GM10266 (cell line): ENCODE results near the gene CAMK2D.

Experiments
- DNase-seq: peaks from one replicate; pipeline ENCODE4 v3.0.0; 2012; ENCODE audit errors: extremely low spot score
- CTCF ChIP-seq: IDR thresholded peaks from 2 replicates; pipeline ENCODE4 v1.5.1; 2012; ENCODE audit warnings: mild to moderate bottlenecking, low read depth; ENCODE audit not compliant: control insufficient read depth, insufficient read depth; ENCODE audit errors: missing control alignments

CAMK2D gene

GRCh38 chr4:113785781-113786180 lies 24.2 kb upstream of the CAMK2D start:
- no peak for TF ChIP-seq CTCF
- DNase-seq, result no peak

- TF ChIP-seq CTCF, result no peak
- no peak for DNase-seq
Observed at GRCh38 chr4:113784497-113785250, 23.1 kb upstream of the CAMK2D start.

GRCh38 chr4:113783701-113784100 lies 22.2 kb upstream of the CAMK2D start:
- no peak for TF ChIP-seq CTCF
- DNase-seq, result no peak

GRCh38 chr4:113783289-113783688 lies 21.8 kb upstream of the CAMK2D start:
- no peak for DNase-seq
- no peak for TF ChIP-seq CTCF

GRCh38 chr4:113781439-113782040 lies 20.0 kb upstream of the CAMK2D start:
- DNase-seq, result peak; percentile 40
- TF ChIP-seq CTCF, result peak; percentile 51

- no peak for TF ChIP-seq CTCF
- no peak for DNase-seq
Observed at GRCh38 chr4:113776679-113777078, 15.1 kb upstream of the CAMK2D start.

GRCh38 chr4:113776016-113776415 lies 14.5 kb upstream of the CAMK2D start:
- TF ChIP-seq CTCF, result no peak
- no peak for DNase-seq
